T-helper 1 cell treated with Interleukin-12 subunit alpha and Interleukin-12 subunit beta and Interleukin-4 antibody, amounts not matched to agents 30 ng/mL and 1 ng/mL, for 36 hours (primary cell): ENCODE measurements around the gene C1QTNF1. TPM values are rescaled to one million over a fixed set of nuclear protein-coding genes. Genes with fewer than 3 reads are reported as not detected.

Source experiments
- intact Hi-C: fragments of 100-400 bp; cut with micrococcal nuclease; formaldehyde crosslinking; loops from one replicate; pipeline ENCODE4 v1.15.1; 2024
- total RNA-seq: library from RNA; stranded (reverse); gene quantifications from 2 replicates; pipeline ENCODE4 v1.2.3, GENCODE V29; 2022

Gene C1QTNF1
- total RNA-seq, 1 donor from 2014 or later, result not detected

- intact Hi-C loops, result no loop called here
These were observed 31.3 kb upstream of the C1QTNF1 start for GRCh38 chr17:78992542-78993212.

GRCh38 chr17:78993241-78993956 is 30.6 kb upstream of the C1QTNF1 start:
- intact Hi-C loops, result no loop called here

- intact Hi-C loops, result no loop called here
These were observed 29.8 kb upstream of the C1QTNF1 start for GRCh38 chr17:78993981-78994671.

- intact Hi-C loops, result no loop called here
These were observed 28.8 kb upstream of the C1QTNF1 start for GRCh38 chr17:78995022-78995760.

- intact Hi-C loops, result no loop called here
These were observed 28.1 kb upstream of the C1QTNF1 start for GRCh38 chr17:78995761-78996451.

- intact Hi-C loops, result no loop called here
These were observed 27.2 kb upstream of the C1QTNF1 start for GRCh38 chr17:78996781-78997201.

GRCh38 chr17:78997231-78997741 is 26.7 kb upstream of the C1QTNF1 start:
- intact Hi-C loops, result no loop called here

GRCh38 chr17:78997881-78998280 is 26.1 kb upstream of the C1QTNF1 start:
- intact Hi-C loops, result no loop called here

GRCh38 chr17:78998311-78999055 is 25.5 kb upstream of the C1QTNF1 start:
- intact Hi-C loops, result no loop called here

GRCh38 chr17:78999056-78999768 is 24.8 kb upstream of the C1QTNF1 start:
- intact Hi-C loops, result no loop called here

- intact Hi-C loops, result no loop called here
These were observed 24.0 kb upstream of the C1QTNF1 start for GRCh38 chr17:78999947-79000395.

GRCh38 chr17:79000396-79001189 is 23.4 kb upstream of the C1QTNF1 start:
- intact Hi-C loops, result no loop called here

GRCh38 chr17:79001190-79002020 is 22.6 kb upstream of the C1QTNF1 start:
- intact Hi-C loops, result no loop called here

GRCh38 chr17:79002291-79002690 is 21.7 kb upstream of the C1QTNF1 start:
- intact Hi-C loops, result no loop called here

- intact Hi-C loops, result no loop called here
These were observed 21.0 kb upstream of the C1QTNF1 start for GRCh38 chr17:79002796-79003593.

GRCh38 chr17:79003661-79004411 is 20.1 kb upstream of the C1QTNF1 start:
- intact Hi-C loops, result no loop called here
